ENCODE measurements around the gene HSD17B8.

The HSD17B8 gene

GRCh38 chr6:33171016-33171879, 33.2 kb upstream of the HSD17B8 start:
- DNase-seq (ENCODE audit: low spot score): no peak

GRCh38 chr6:33171880-33172687, 32.4 kb upstream of the HSD17B8 start:
- DNase-seq (ENCODE audit: low spot score): no peak

- peak; percentile 75 for DNase-seq (ENCODE audit: low spot score)
These were observed 31.5 kb upstream of the HSD17B8 start for GRCh38 chr6:33172688-33173534.

GRCh38 chr6:33173535-33174180, 30.8 kb upstream of the HSD17B8 start:
- DNase-seq (ENCODE audit: low spot score): no peak

- no peak for DNase-seq (ENCODE audit: low spot score)
These were observed 29.7 kb upstream of the HSD17B8 start for GRCh38 chr6:33174784-33175183.

GRCh38 chr6:33175436-33176069, 28.9 kb upstream of the HSD17B8 start:
- DNase-seq (ENCODE audit: low spot score): no peak

GRCh38 chr6:33176906-33177305, 27.5 kb upstream of the HSD17B8 start:
- DNase-seq (ENCODE audit: low spot score): no peak

- no peak for DNase-seq (ENCODE audit: low spot score)
These were observed 26.7 kb upstream of the HSD17B8 start for GRCh38 chr6:33177552-33178446.

- no peak for DNase-seq (ENCODE audit: low spot score)
These were observed 25.5 kb upstream of the HSD17B8 start for GRCh38 chr6:33178755-33179475.

- no peak for DNase-seq (ENCODE audit: low spot score)
These were observed 23.3 kb upstream of the HSD17B8 start for GRCh38 chr6:33181141-33181540.

GRCh38 chr6:33183071-33183683, 21.3 kb upstream of the HSD17B8 start:
- DNase-seq (ENCODE audit: low spot score): no peak

GRCh38 chr6:33185190-33185589, 19.3 kb upstream of the HSD17B8 start:
- DNase-seq (ENCODE audit: low spot score): no peak

- DNase-seq (ENCODE audit: low spot score): no peak
These were observed 18.7 kb upstream of the HSD17B8 start for GRCh38 chr6:33185654-33186187.

GRCh38 chr6:33187809-33188208, 16.6 kb upstream of the HSD17B8 start:
- no peak for DNase-seq (ENCODE audit: low spot score)

GRCh38 chr6:33189164-33189563, 15.3 kb upstream of the HSD17B8 start:
- DNase-seq (ENCODE audit: low spot score): no peak

GRCh38 chr6:33189625-33190448, 14.6 kb upstream of the HSD17B8 start:
- DNase-seq (ENCODE audit: low spot score): no peak

- no peak for DNase-seq (ENCODE audit: low spot score)
These were observed 13.8 kb upstream of the HSD17B8 start for GRCh38 chr6:33190504-33191107.
